Measurements from ENCODE around the gene ZNF774.

DNA sequence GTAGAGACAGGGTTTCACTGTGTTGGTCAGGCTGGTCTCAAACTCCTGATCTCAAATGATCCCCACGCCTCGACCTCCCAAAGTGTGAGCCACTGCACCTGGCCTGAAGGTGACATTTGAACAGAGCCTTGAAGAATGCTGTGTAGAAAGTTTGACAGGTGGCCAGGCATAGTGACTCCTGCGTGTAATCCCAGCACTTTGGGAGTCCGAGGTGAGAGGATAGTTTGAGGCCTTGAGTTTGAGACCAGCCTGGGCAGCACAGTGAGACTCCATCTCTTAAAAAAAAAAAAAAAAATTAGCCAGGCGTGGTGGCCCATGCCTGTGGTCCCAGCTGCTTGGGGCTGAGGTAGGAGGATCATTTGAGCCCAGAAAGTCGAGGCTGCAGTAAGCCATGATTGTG lies 37.4 kb downstream of the ZNF774 start:
- TF ChIP-seq EZH2 (IDR thresholded peaks at IDR 0.05), result no peak
- TF ChIP-seq, protein P1, sequence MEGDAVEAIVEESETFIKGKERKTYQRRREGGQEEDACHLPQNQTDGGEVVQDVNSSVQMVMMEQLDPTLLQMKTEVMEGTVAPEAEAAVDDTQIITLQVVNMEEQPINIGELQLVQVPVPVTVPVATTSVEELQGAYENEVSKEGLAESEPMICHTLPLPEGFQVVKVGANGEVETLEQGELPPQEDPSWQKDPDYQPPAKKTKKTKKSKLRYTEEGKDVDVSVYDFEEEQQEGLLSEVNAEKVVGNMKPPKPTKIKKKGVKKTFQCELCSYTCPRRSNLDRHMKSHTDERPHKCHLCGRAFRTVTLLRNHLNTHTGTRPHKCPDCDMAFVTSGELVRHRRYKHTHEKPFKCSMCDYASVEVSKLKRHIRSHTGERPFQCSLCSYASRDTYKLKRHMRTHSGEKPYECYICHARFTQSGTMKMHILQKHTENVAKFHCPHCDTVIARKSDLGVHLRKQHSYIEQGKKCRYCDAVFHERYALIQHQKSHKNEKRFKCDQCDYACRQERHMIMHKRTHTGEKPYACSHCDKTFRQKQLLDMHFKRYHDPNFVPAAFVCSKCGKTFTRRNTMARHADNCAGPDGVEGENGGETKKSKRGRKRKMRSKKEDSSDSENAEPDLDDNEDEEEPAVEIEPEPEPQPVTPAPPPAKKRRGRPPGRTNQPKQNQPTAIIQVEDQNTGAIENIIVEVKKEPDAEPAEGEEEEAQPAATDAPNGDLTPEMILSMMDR (IDR thresholded peaks at IDR 0.05), result no peak
- TF ChIP-seq EZH2phosphoT487 (IDR thresholded peaks at IDR 0.05), result no peak

All from neural progenitor cell (in vitro differentiated cells).